ENCODE data around the gene ZNF436.

ZNF436 gene

GRCh38 chr1:23357138-23357908 is 12.3 kb downstream of the ZNF436 start:
- TF ChIP-seq CTCF (IDR thresholded peaks at IDR 0.05; ENCODE audit: low read depth, low read length), result no peak
- Histone ChIP-seq H3K9me3 (ENCODE audit: severe bottlenecking) (peaks cover 21% of the 10 kb centered on the region), H3K4me3 (ENCODE audit: low read depth, low read length) (no peak overlapping the region), H3K27me3 (ENCODE audit: insufficient read depth, low read depth, severe bottlenecking) (no peaks in the 10 kb centered on the region), H3K36me3 (peaks cover 33% of the 10 kb centered on the region), H3K27ac (no peak overlapping the region)
- no peak for DNase-seq

GRCh38 chr1:23356471-23357137 is 13.0 kb downstream of the ZNF436 start:
- peaks cover 14% of the 10 kb centered on the region for H3K9me3 ChIP-seq (ENCODE audit: severe bottlenecking)
- no peak overlapping the region for H3K4me3 ChIP-seq (ENCODE audit: low read depth, low read length)
- TF ChIP-seq CTCF (IDR thresholded peaks at IDR 0.05; ENCODE audit: low read depth, low read length), result no peak
- peaks cover 26% of the 10 kb centered on the region for H3K36me3 ChIP-seq
- no peak overlapping the region for H3K27ac ChIP-seq
- H3K27me3 ChIP-seq (ENCODE audit: insufficient read depth, low read depth, severe bottlenecking), result no peaks in the 10 kb centered on the region
- no peak for DNase-seq

- peak; percentile 23; the same call in 1 of the 2 replicates for TF ChIP-seq CTCF (IDR thresholded peaks at IDR 0.05; ENCODE audit: low read depth, low read length)
- H3K36me3 ChIP-seq, result peaks cover 3% of the 10 kb centered on the region; the same call in 1 of the 2 replicates
- no peaks in the 10 kb centered on the region for H3K27me3 ChIP-seq (ENCODE audit: insufficient read depth, low read depth, severe bottlenecking)
- H3K4me3 ChIP-seq (ENCODE audit: low read depth, low read length), result no peak overlapping the region
- no peaks in the 10 kb centered on the region for H3K9me3 ChIP-seq (ENCODE audit: severe bottlenecking)
- no peak overlapping the region for H3K27ac ChIP-seq
- DNase-seq, result no peak
These were observed 15.4 kb downstream of the ZNF436 start for GRCh38 chr1:23354245-23354644.

GRCh38 chr1:23352096-23352695 is 17.4 kb downstream of the ZNF436 start:
- no peak for TF ChIP-seq CTCF (IDR thresholded peaks at IDR 0.05; ENCODE audit: low read depth, low read length)
- no peak overlapping the region for H3K4me3 ChIP-seq (ENCODE audit: low read depth, low read length)

GRCh38 chr1:23345920-23346319 is 23.7 kb downstream of the ZNF436 start:
- Histone ChIP-seq H3K27ac (peak overlapping the region; percentile 100; the same call in 1 of the 2 replicates), H3K9me3 (ENCODE audit: severe bottlenecking) (no peaks in the 10 kb centered on the region), H3K27me3 (ENCODE audit: insufficient read depth, low read depth, severe bottlenecking) (no peaks in the 10 kb centered on the region), H3K36me3 (peaks cover 16% of the 10 kb centered on the region), H3K4me3 (ENCODE audit: low read depth, low read length) (no peak overlapping the region)
- DNase-seq, result no peak
- TF ChIP-seq CTCF (IDR thresholded peaks at IDR 0.05; ENCODE audit: low read depth, low read length), result no peak

More at GRCh38 chr1:23352096-23352695, 17.4 kb downstream of the ZNF436 start:
- DNase-seq, result peak; percentile 32
- no peaks in the 10 kb centered on the region for H3K27me3 ChIP-seq (ENCODE audit: insufficient read depth, low read depth, severe bottlenecking)
- no peak overlapping the region for H3K27ac ChIP-seq
- H3K9me3 ChIP-seq (ENCODE audit: severe bottlenecking), result no peaks in the 10 kb centered on the region
- no peaks in the 10 kb centered on the region for H3K36me3 ChIP-seq

All from WERI-Rb-1 (cell line).